GM19372 (cell line): ENCODE results near the gene SIRPB2.
A peak's percentile ranks its signal among the peaks of the same experiment; 100 is the strongest.

Experiments
- ATAC-seq: cut with Tn5 transposase; IDR thresholded peaks from one replicate; pipeline ENCODE4 v1.9.1; 2021; ENCODE audit warnings: mild to moderate bottlenecking, low read depth, moderate library complexity; ENCODE audit not compliant: unreplicated experiment

Gene SIRPB2

DNA sequence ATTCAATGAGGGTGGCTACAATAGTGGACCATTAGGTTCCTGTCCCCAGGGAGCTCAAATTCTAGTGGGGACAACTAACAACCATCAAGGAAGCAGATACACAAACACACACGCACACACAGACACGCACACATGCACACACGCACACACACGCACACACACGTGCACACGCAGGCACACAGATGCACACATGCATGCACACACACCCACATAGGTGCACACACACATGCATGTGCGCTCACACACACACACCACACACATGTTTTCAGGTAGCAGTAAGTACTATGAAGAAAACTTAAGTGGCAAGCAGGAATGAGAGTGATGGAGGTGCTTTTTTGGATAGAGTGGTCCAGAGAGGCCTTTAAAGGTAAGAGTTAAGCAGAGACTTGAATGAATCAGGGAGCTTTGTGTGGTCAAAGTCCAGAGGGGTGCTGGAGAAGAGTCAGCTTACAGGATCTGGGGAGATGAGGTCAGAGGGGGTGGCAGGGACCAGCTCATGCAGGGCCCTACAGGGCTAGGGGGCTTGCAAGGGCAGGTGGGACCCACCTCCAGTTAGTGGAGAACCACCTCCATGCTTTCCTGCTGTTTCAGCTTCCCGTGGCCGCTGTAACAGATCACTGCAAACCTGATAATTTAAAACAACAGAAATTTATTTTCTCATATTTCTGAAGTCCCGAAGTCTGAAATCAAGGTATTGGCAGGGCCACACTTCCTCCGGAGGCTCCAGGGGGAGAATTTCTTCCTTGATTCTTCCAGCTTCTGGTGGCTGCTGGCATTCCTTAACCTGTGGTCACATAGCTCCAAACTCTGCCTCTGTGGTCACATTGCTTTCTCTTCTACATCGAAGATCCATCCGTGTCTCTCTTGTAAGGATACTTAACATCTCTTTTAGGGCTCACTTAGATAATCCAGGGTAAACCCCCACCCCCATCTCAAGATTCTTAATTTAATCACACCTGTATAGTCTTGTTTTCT is 17.7 kb downstream of the SIRPB2 start:
- no peak for ATAC-seq

GRCh38 chr20:1472556-1473245 is 18.5 kb downstream of the SIRPB2 start:
- no peak for ATAC-seq

- ATAC-seq, result no peak
Observed at GRCh38 chr20:1471242-1471641, 20.0 kb downstream of the SIRPB2 start.

DNA sequence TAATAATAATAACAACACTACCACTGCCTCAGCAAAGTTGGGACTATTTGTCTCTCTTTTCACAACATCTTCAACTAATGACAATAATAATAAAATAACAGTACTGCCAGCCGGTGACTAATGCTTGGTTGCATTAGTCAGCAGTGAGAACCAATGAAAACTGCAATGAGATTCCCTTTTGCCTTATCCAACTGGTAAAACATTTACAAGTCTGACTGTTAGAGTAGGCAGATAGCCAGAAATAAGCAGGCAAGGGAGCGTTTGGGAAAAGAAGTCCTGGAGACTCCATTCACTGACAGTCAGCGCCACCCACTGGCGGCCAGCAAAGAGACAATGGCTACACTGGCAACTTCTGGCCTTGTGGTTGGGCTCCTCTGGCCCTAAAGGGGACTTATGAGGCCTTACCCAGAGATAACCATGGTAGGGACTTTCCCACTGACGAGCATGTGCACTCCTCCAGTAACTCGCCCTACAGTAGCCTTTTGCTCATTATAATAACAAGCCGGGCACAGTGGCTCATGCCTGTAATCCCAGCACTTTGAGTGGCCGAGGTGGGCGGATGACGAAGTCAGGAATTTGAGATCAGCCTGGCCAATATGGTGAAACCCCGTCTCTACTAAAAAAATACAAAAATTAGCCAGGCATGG is 21.2 kb downstream of the SIRPB2 start:
- ATAC-seq, result no peak

- no peak for ATAC-seq
Observed at GRCh38 chr20:1469306-1469905, 21.8 kb downstream of the SIRPB2 start.

DNA sequence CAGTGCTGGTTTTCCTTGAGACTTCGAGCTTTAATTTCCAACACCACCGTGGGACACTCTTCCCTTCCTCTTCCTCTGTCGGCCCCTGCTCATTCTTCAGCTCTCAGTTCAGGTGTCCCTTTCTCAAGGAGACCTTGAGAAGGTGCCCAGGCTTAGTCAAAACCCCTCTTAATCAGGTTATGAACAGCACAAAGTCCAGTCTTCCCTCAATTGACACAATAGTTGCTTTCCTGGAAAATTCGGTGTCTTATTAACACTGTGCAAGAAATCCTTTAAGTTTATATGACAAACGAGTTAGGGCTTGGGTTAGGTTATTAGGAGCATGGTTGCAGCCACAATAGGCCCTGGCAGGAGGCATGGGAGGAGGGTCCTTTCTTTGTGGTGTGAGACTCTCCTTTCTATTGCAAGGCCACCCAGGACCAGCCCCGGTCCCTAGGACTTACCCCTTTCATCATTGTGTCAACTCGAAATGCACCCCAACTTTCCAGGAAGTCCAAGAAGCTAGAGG is 23.0 kb downstream of the SIRPB2 start:
- no peak for ATAC-seq

DNA sequence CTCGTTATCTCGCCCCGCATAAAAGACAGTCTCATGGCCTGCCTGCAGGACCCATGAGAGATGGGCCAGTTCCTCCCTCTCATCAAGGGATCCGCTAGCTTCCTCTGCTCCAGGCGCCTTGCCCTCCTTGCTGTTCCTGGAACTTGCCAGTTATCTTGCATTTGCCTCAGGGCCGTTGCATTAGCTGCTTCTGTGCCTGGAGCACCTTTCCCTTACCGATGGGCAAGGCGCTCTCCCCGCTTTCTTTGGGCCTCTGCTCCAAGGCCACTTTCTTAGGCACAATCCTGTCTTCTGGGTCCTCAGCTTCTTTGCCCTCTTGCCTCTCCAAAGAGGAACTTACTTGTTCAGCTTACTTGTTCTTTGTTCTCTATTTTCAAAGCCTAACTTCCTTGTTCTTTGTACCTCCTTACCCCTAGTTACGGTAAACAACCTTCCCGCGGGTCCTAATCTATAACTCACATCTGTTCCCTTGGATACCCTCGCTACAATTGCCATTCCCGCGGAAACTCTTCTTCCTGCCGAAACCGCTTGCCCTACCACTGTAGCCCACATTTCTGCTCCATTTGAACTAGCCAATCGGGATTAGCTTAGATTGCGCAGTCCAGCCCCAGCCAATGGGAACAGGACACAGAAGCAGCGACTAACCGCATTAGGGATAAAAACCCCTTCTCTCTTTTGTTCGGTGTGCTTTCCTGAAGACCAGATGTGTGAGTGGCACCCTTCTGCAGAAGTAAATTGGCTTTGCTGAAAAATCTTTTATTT is 23.7 kb downstream of the SIRPB2 start:
- ATAC-seq, result no peak

DNA sequence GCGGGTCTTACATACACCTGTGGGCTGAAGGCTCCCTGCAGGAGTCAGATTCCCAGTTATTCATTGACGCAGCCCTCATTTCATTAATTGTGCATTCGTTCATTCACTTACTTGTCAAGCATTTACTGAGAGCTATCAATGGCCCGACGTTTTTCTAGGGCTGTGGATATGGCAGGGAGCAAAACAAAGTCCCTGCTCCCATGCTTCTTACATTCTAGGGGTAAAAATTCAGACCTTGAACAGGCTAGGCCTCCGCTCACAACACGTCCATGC is 24.2 kb downstream of the SIRPB2 start:
- no peak for ATAC-seq

GRCh38 chr20:1466211-1467081 is 24.8 kb downstream of the SIRPB2 start, which contains the start of gene NSFL1C:
Gene NSFL1C (minus strand): TSS chr20:1466849. CDS start chr20:1466824, 25 bp downstream.
- peak; percentile 89 for ATAC-seq

GRCh38 chr20:1465470-1466210 is 25.6 kb downstream of the SIRPB2 start:
- no peak for ATAC-seq

DNA sequence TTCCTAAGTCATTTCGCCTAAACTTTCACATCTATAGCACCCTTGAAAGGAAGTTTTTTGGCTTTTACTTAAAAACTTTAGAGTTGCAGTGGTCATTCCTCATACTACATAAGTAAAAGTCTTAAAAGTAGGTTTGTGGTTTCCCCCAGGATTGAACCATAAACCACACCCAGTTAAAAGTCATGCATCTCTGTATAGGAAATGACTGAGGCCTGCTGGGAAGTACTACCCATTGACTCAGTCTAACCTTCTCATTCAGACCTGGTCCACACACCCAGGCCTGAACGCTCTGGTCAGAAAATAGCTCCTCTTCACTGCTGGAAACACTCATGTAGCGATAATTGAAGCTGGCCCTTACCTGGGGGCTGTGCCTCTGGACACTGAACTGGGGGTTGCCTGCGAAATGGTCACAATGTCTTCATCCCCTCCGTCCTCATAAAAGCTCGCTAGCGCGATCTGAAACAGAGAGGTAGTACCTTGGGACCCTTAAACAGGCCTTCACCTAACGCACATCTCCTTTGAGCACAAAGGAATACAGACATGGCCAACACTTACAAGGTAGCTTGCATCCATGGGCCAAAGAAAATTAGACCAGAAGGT is 27.1 kb downstream of the SIRPB2 start:
- no peak for ATAC-seq

GRCh38 chr20:1462834-1463233 is 28.4 kb downstream of the SIRPB2 start:
- no peak for ATAC-seq

DNA sequence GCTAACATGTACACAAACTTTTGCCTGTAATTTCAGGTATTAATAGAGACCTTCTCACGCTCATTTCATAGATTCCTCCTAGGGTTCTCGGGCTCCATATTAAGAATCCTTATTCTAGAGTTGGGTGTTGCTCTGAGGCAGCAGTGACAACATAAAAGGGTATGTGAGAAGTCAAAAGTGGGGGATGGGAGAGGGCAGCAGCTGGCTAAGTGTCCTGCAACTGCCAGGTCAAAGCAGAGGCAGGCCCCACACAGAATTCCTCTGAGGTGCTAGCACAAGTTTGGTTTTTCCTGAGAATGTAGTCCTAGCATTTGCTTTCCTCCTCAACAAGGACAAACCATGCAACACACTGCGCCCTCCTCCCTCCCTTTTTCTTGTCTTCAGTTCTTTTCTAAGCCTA is 29.2 kb downstream of the SIRPB2 start:
- ATAC-seq, result no peak

- no peak for ATAC-seq
Observed at GRCh38 chr20:1460275-1460674, 30.9 kb downstream of the SIRPB2 start.

DNA sequence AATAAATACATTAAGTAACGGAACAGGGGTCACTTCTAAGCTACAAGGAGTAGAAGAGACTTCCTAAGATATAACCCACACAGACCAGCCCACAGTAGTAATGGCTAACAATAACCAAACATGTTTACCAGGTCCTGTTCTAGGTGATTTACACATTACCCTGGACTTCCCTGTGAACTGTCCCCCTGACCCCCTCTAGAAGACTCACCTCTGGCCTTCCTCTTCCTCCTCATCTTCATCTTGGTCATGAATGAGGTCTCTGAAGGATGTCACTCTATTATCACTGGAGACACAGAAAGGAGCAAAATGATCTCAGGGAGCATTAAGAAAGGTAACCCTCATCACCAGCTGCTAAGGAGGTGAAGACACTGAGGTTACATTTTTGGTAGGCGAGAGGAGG is 33.2 kb downstream of the SIRPB2 start:
- ATAC-seq, result no peak

DNA sequence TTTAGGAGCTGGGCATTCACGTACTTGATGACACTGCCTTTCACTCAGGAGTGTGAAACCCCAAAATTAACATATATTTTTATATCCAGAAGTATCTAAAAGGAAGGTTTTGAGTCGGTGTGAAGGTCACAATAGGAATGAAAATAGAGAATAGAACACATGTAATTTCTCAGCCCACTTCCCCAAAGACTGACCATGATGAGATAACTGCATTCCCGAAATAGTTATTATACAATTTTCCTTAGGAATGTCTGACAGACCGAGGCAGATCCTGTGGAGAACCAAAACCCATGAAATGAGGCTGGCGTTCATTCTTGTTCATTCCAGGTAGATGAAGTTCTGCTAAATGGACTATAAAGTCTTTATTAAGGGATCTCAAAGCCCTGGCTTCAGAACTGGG is 34.9 kb downstream of the SIRPB2 start:
- ATAC-seq, result no peak

GRCh38 chr20:1450926-1451491 is 40.2 kb downstream of the SIRPB2 start:
- no peak for ATAC-seq

DNA sequence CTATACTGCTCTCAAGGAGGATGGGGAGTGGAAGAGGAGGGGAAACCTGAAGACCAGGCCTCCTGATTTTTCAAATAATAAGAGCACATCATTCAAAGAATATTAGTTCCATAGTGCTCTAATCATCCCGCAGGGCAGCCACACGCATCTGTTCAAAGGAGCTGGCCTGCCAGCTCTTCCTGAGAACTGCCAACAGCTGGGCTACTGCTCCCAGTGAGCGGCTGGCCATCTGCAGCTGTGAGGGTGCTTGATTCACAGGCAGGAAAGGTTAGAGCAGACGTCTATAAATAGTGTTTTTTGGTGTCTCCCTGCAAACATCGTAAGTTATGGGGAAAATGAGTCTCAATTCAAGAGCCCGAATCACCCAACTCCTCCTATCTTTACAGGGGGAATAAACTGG is 41.9 kb downstream of the SIRPB2 start:
- no peak for ATAC-seq
